GM21786 (cell line): Measurements from ENCODE around the gene CX3CR1.
A peak's percentile ranks its signal among the peaks of the same experiment; 100 is the strongest.
"Not testable (repeated sequence)": the region's sequence is repeated elsewhere in the genome, so short reads cannot be mapped to it uniquely, and the experiment has no call there.

ENCODE experiments used
- ATAC-seq: cut with Tn5 transposase; IDR thresholded peaks from one replicate; pipeline ENCODE4 v1.9.1; 2021; ENCODE audit not compliant: unreplicated experiment

CX3CR1 gene

GRCh38 chr3:39279745-39280517 lies at the start of gene CX3CR1:
Gene CX3CR1, minus strand, starts transcription at chr3:39280036. Its CDS starts 13,527 bp downstream, at chr3:39266509.
- no peak for ATAC-seq

GRCh38 chr3:39329493-39329892 lies 49.7 kb upstream of the CX3CR1 start, which contains the start of gene CCR8:
Gene CCR8, plus strand, starts transcription at chr3:39329709. Its CDS starts 2,623 bp downstream, at chr3:39332332.
- ATAC-seq: no peak

- ATAC-seq: peak; percentile 52
These were observed 48.0 kb upstream of the CX3CR1 start for GRCh38 chr3:39327746-39328349.

GRCh38 chr3:39327053-39327745 lies 47.4 kb upstream of the CX3CR1 start:
- peak; percentile 5 for ATAC-seq

GRCh38 chr3:39325236-39325635 lies 45.4 kb upstream of the CX3CR1 start:
- no peak for ATAC-seq

GRCh38 chr3:39323494-39323893 lies 43.7 kb upstream of the CX3CR1 start:
- ATAC-seq: no peak

- no peak for ATAC-seq
These were observed 43.1 kb upstream of the CX3CR1 start for GRCh38 chr3:39322936-39323335.

GRCh38 chr3:39322209-39322715 lies 42.4 kb upstream of the CX3CR1 start:
- ATAC-seq: not testable (repeated sequence)

- not testable (repeated sequence) for ATAC-seq
These were observed 41.7 kb upstream of the CX3CR1 start for GRCh38 chr3:39321574-39321983.

- ATAC-seq: no peak
These were observed 39.4 kb upstream of the CX3CR1 start for GRCh38 chr3:39319249-39319648.

GRCh38 chr3:39318301-39318700 lies 38.5 kb upstream of the CX3CR1 start:
- no peak for ATAC-seq

GRCh38 chr3:39317571-39318169 lies 37.8 kb upstream of the CX3CR1 start:
- ATAC-seq: no peak

GRCh38 chr3:39315420-39315819 lies 35.6 kb upstream of the CX3CR1 start:
- ATAC-seq: no peak

- no peak for ATAC-seq
These were observed 33.5 kb upstream of the CX3CR1 start for GRCh38 chr3:39313289-39313688.

GRCh38 chr3:39302178-39302577 lies 22.3 kb upstream of the CX3CR1 start:
- ATAC-seq: no peak

- no peak for ATAC-seq
These were observed 19.4 kb upstream of the CX3CR1 start for GRCh38 chr3:39299279-39299678.

- ATAC-seq: no peak
These were observed 16.6 kb upstream of the CX3CR1 start for GRCh38 chr3:39296197-39297077.

GRCh38 chr3:39295184-39295775 lies 15.4 kb upstream of the CX3CR1 start:
- ATAC-seq: peak; percentile 89

- ATAC-seq: no peak
These were observed 14.8 kb upstream of the CX3CR1 start for GRCh38 chr3:39294446-39295183.
